ENCODE data around the gene SMPD3. TPM values are rescaled to one million over a fixed set of nuclear protein-coding genes. Genes with fewer than 3 reads are reported as not detected.

SMPD3 gene
- total and polyA plus RNA-seq, 2 of the 8 experiments (the other 6 are each of a cell fraction or from before 2014, with no cell fraction given) = 0.39 to 1.3 TPM

DNA sequence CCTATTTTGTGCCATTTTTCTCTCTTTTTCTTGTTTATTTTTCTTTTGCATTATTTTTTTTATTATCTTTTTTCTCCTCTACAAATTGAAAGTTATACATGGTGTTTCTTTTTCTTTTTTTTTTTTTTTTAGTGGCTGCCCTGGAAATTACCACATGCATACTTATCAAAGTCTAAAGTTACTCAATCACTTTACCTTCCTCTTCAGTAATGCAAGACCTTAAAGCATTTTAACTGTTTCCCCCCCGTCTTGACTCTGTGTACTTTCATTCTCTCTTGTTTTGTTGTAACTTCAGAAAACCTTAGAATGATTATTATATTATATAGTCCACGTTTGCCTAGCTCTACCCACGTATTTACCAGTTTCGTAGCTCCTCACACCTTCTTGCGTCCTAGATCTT, 33.3 kb upstream of the SMPD3 start:
- Histone ChIP-seq H3K27me3 (replicated peaks in 1 of 4; ENCODE audit: control insufficient read depth in 3 of 4, extremely low read depth in 1 of 4, insufficient read depth in 3 of 4, low read length in 3 of 4) (no peaks in the 10 kb centered on the region), H3K9ac (replicated peaks in 1 of 4; ENCODE audit: extremely low read depth in 1 of 4, low read depth in 3 of 4, low read length in 3 of 4) (no peak overlapping the region), H4K20me1 (replicated peaks in 1 of 2; ENCODE audit: control insufficient read depth in 1 of 2, insufficient read depth in 2 of 2, low read length in 2 of 2) (no peaks in the 10 kb centered on the region)

More for the DNA sequence above, 33.3 kb upstream of the SMPD3 start:
- no peaks in the 10 kb centered on the region for H3K79me2 ChIP-seq (ENCODE audit: control insufficient read depth in 1 of 2, insufficient read depth in 2 of 2, low read length in 2 of 2)
- H2BK12ac ChIP-seq (ENCODE audit: low read depth, low read length) = no peak overlapping the region
- no peak overlapping the region for H3K4ac ChIP-seq (replicated peaks; ENCODE audit: insufficient read length, low read depth, low read length)
- H3K9me3 ChIP-seq (ENCODE audit: insufficient read depth in 2 of 2, low read depth in 1 of 2, low read length in 1 of 2) = peaks cover 0 to 6% of the 10 kb centered on the region in 2 experiments; a peak in 2 of 4 replicates
- H2BK15ac ChIP-seq (ENCODE audit: low read length) = no peak overlapping the region
- no peak overlapping the region for H3K27ac ChIP-seq (ENCODE audit: low read depth, low read length)
- no peak overlapping the region for H3K4me2 ChIP-seq (ENCODE audit: insufficient read depth in 1 of 2, low read depth in 2 of 2, low read length in 2 of 2)
- H3K4me3 ChIP-seq (ENCODE audit: extremely low read depth in 1 of 4, insufficient read depth in 2 of 4, low read depth in 3 of 4, low read length in 4 of 4) = no peak overlapping the region
- H3K79me1 ChIP-seq (ENCODE audit: low read depth, low read length) = no peaks in the 10 kb centered on the region
- TF ChIP-seq FOSL1 (IDR thresholded peaks at IDR 0.05; ENCODE audit: insufficient read depth, low read depth, low read length) (no peak), GABPA (IDR thresholded peaks at IDR 0.05; ENCODE audit: borderline replicate concordance, insufficient read depth, low read length) (no peak), KDM4A (IDR thresholded peaks at IDR 0.05; ENCODE audit: low read depth, low read length, severe bottlenecking) (no peak), RBBP5 (IDR thresholded peaks at IDR 0.05; ENCODE audit: borderline replicate concordance, low read depth, low read length) (no peak), SRF (IDR thresholded peaks at IDR 0.05; ENCODE audit: low read depth, low read length) (no peak), SUZ12 (IDR thresholded peaks at IDR 0.05; ENCODE audit: low read length) (no peak), CHD2 (IDR thresholded peaks at IDR 0.05; ENCODE audit: low read length) (no peak), TCF12 (IDR thresholded peaks at IDR 0.05; ENCODE audit: low read depth, low read length) (no peak), KDM1A (IDR thresholded peaks at IDR 0.05; ENCODE audit: borderline replicate concordance, low read length) (no peak)
- TF ChIP-seq, protein P1, sequence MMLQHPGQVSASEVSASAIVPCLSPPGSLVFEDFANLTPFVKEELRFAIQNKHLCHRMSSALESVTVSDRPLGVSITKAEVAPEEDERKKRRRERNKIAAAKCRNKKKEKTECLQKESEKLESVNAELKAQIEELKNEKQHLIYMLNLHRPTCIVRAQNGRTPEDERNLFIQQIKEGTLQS (IDR thresholded peaks at IDR 0.05; ENCODE audit: insufficient read depth, low read depth, low read length) = no peak
- TF ChIP-seq, protein P2, sequence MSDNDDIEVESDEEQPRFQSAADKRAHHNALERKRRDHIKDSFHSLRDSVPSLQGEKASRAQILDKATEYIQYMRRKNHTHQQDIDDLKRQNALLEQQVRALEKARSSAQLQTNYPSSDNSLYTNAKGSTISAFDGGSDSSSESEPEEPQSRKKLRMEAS (IDR thresholded peaks at IDR 0.05) = no peak
- FAIRE-seq (no peak), DNase-seq (ENCODE audit: low read depth in 1 of 2, low spot score in 2 of 2) (no peak)
- no peak overlapping the region for H2BK120ac ChIP-seq (replicated peaks; ENCODE audit: low read depth, low read length)
- no peaks in the 10 kb centered on the region for H3K36me3 ChIP-seq (ENCODE audit: control insufficient read depth in 2 of 4, insufficient read depth in 4 of 4, low read length in 3 of 4)
- no peak overlapping the region for H4K91ac ChIP-seq (replicated peaks; ENCODE audit: insufficient read length, low read length)
- POLR2A ChIA-PET (ENCODE audit: partially characterized antibody) = no interaction called here
- H3K23ac ChIP-seq (ENCODE audit: insufficient read length) = no peak overlapping the region
- no peak overlapping the region for H4K5ac ChIP-seq (ENCODE audit: insufficient read length, low read depth, low read length)
- no peak overlapping the region for H2AK5ac ChIP-seq (ENCODE audit: low read depth, low read length)
- H3K18ac ChIP-seq (ENCODE audit: extremely low read depth, low read length) = no peak overlapping the region
- H2AFZ ChIP-seq (ENCODE audit: low read length) = no peak overlapping the region
- H4K8ac ChIP-seq (ENCODE audit: extremely low read depth, insufficient read depth, low read length) = no peak overlapping the region
- H3K56ac ChIP-seq (replicated peaks; ENCODE audit: insufficient read length, low read depth, low read length) = no peak overlapping the region
- H3K23me2 ChIP-seq (ENCODE audit: low read depth, low read length) = no peaks in the 10 kb centered on the region; the same call in 1 of the 2 replicates
- no peak overlapping the region for H3K14ac ChIP-seq (ENCODE audit: insufficient read length)
- peaks cover 0 to 8% (median 2%) of the 10 kb centered on the region in 4 experiments; a peak in 4 of 7 replicates for H3K4me1 ChIP-seq (replicated peaks in 1 of 4; ENCODE audit: control insufficient read depth in 3 of 4, insufficient read depth in 4 of 4, low read length in 3 of 4)
- CTCF ChIA-PET (ENCODE audit: partially characterized antibody) = interaction anchor here (1.2 to 1.5 kb wide), 2 partner anchors 10 to 26 kb away, joined by 3 read pairs; no protein-coding TSS in a partner anchor
- no peak overlapping the region for H2BK5ac ChIP-seq (ENCODE audit: low read depth, low read length)
- 83% methylated on average over 5 of the region's 5 CpGs; no CpG with 5 or more reads in 1 of the 2 experiments for WGBS, 2 experiments (ENCODE audit: extremely low coverage in 1 of 2, insufficient coverage in 1 of 2, insufficient read length in 1 of 2, insufficient replicate concordance in 2 of 2, low coverage in 1 of 2, low lambda C conversion rate in 2 of 2, missing lambda C conversion rate in 1 of 2)
- no peak overlapping the region for H2BK20ac ChIP-seq (ENCODE audit: low read length)
